IPS-18c (cell line): ENCODE results near the gene C10orf90.
"Not testable (repeated sequence)": the region's sequence is repeated elsewhere in the genome, so short reads cannot be mapped to it uniquely, and the experiment has no call there.

Experiments
- H3K4me3 ChIP-seq: 2 replicates; pipeline ENCODE4 v1.7.0; 2013; ENCODE audit warnings: low read depth, mild to moderate bottlenecking, low read length, moderate library complexity; ENCODE audit not compliant: insufficient read depth
- H3K9me3 ChIP-seq: one replicate; pipeline ENCODE4 v1.6.1; 2013; ENCODE audit warnings: mild to moderate bottlenecking, low read length, moderate library complexity; ENCODE audit not compliant: control insufficient read depth, insufficient read depth

C10orf90 gene

GRCh38 chr10:126580873-126581647 is 89.4 kb downstream of the C10orf90 start:
- Histone ChIP-seq H3K9me3 (no peaks in the 10 kb centered on the region), H3K4me3 (no peak overlapping the region)

- H3K4me3 ChIP-seq = no peak overlapping the region
- no peaks in the 10 kb centered on the region for H3K9me3 ChIP-seq
Observed at GRCh38 chr10:126576336-126576735, 94.2 kb downstream of the C10orf90 start.

- no peaks in the 10 kb centered on the region for H3K9me3 ChIP-seq
- no peak overlapping the region for H3K4me3 ChIP-seq
Observed at GRCh38 chr10:126570621-126571602, 99.6 kb downstream of the C10orf90 start.

DNA sequence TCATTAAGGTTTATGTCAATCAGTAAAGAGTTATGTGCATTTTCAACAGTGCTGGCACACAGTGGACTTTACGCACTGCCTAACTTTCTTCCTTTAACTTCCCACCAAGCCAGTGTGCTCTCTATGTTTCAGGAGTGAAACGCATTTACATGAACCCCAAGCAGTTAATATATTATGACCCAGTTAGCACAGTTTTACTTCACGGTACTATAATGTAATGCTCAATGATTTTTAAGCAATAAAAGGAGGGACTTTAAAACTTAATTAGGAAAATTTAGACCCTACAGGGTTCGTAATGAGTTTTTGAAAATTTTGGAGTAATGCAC is 100.3 kb downstream of the C10orf90 start:
- Histone ChIP-seq H3K9me3 (no peaks in the 10 kb centered on the region), H3K4me3 (no peak overlapping the region)

GRCh38 chr10:126569513-126570244 is 100.8 kb downstream of the C10orf90 start:
- H3K4me3 ChIP-seq = no peak overlapping the region

GRCh38 chr10:126568809-126569385 is 101.6 kb downstream of the C10orf90 start:
- H3K4me3 ChIP-seq = no peak overlapping the region
- H3K9me3 ChIP-seq = no peaks in the 10 kb centered on the region

More at GRCh38 chr10:126569513-126570244, 100.8 kb downstream of the C10orf90 start:
- no peaks in the 10 kb centered on the region for H3K9me3 ChIP-seq

DNA sequence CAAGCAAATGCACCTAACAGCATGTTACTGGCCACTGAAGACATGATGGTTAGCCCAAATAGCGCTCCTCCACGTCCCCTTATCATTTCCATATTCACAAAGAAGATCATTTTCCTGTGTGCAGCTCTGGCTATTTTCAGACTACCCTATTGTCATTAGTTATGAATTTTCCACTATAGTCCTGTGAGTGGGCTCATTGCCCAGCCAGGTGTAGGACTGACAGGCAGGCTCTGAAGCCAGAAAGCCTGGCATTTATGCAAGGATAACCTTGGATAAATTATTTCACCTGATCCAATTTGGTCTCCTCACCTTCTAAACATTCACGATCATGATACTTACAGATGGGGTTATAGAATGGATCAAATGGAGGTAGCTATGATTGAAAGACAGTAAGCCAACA is 104.6 kb downstream of the C10orf90 start:
- H3K9me3 ChIP-seq = no peaks in the 10 kb centered on the region
- H3K4me3 ChIP-seq = no peak overlapping the region

GRCh38 chr10:126565441-126565840 is 105.1 kb downstream of the C10orf90 start:
- Histone ChIP-seq H3K9me3 (no peaks in the 10 kb centered on the region), H3K4me3 (no peak overlapping the region)

DNA sequence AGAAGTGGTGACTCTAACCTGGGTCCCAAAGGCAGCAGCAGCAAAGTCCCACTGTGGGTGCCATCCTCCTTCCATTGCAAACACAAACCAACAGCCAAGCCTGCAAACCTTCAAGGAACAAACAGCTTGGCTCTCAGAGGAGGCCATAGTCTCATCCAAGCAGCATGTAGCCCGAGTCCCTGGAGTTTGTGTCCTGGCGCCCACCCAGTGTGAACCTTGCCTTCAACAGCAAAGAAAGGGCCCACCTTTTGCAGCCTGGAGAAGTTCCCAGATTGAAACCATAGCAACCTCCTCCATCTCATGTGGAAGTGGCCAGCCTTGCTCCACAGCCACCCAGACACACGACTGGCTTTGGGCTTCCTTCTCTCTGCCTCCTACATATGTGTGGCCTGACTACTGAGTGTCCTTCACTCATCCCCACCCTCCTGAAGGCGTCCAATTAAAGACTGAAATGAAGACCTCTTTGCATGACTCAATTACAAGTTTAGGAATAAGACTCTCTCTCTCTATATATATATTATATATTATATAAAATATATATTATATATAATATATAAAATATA is 106.1 kb downstream of the C10orf90 start:
- Histone ChIP-seq H3K9me3 (no peaks in the 10 kb centered on the region), H3K4me3 (no peak overlapping the region)

- H3K9me3 ChIP-seq = no peaks in the 10 kb centered on the region
- no peak overlapping the region for H3K4me3 ChIP-seq
Observed at GRCh38 chr10:126563361-126563760, 107.1 kb downstream of the C10orf90 start.

GRCh38 chr10:126561921-126562680 is 108.4 kb downstream of the C10orf90 start:
- Histone ChIP-seq H3K9me3 (no peaks in the 10 kb centered on the region), H3K4me3 (no peak overlapping the region; the same call in 1 of the 2 replicates)

DNA sequence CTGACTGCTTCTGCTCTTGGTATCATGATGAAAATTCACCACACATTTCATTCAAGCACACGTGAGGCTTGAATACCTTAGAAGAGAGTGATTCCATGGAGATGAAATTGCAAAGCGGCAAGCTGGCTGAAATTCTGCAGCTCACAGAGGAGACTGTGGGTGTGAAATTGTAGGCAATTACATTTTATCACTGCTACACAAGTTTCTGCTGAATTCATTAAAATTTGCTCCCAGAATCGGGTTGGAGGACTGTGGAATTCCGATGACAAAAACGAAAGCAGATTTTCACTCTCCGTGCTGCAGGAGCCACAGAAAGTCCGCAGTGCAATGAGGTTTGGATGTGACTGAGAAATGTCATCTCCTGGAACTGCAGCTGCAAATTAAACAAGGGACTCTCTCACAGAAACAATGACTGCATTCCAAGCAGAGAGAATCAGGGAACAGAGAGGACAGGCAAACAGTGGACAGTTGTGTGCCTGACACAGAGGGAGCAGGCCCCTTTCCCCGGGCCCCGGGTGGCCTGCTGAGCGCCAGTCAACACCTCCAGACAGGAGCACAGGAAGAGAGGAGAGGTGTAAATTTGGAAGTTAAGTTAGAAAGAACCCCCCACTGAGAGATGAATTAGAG is 109.1 kb downstream of the C10orf90 start:
- H3K4me3 ChIP-seq = no peak overlapping the region
- no peaks in the 10 kb centered on the region for H3K9me3 ChIP-seq

DNA sequence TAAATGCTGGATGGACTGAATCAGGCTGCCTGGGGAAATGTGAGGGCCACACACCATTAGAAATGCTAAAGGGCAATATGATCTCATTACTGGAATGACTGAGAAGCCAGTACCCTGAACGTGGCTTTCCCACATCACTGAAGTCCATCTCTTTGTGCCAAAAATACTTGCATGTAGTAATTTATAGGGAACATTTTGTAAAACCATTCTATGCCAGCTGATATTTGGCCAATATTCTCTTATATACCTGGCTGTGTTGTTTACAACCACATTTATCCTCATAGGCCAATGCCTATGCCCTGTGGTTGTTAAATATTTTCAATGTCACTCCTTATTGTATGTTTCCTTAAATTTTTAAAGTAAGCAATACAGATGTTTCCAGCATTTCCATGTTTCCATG is 111.6 kb downstream of the C10orf90 start:
- no peak overlapping the region for H3K4me3 ChIP-seq
- no peaks in the 10 kb centered on the region for H3K9me3 ChIP-seq

DNA sequence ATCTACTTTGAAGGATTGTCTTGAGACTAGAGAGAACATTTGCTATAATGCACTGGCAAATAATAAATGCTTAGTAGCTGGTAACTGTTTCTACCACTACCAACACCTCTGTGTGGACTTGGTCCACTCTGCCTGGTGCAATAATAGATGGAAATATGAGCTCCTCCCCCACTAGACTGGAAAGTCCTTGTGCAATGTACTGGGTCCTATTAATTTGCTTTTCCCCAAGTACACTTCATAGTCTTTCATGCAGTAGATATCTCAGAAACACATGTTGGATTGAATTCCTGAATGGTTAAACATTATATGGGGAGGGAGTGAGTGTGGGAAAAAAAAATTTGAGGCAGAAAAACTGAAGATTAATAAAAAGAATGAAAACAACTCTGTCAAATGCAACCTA is 119.3 kb downstream of the C10orf90 start:
- Histone ChIP-seq H3K9me3 (no peaks in the 10 kb centered on the region), H3K4me3 (no peak overlapping the region)

DNA sequence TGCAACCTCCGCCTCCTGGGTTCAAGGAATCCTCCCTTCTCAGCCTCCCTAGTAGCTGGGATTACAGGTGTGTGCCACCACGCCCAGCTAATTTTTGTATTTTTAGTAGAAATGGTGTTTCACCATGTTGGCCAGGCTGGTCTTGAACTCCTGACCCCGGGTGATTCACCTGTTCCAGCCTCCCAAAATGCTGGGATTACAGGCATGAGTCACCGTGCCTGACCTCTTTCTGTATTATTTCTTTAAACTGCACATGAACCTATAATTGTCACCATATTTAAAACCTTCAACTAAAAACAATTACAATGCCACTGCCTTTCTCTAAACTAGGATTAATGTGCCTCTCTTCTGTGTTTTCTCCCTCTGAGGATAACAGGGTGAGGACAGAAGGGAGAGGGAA is 119.9 kb downstream of the C10orf90 start:
- H3K9me3 ChIP-seq, H3K4me3 ChIP-seq: not testable (repeated sequence)

GRCh38 chr10:126549344-126549743 is 121.1 kb downstream of the C10orf90 start:
- H3K4me3 ChIP-seq = no peak overlapping the region

More at GRCh38 chr10:126549344-126549743, 121.1 kb downstream of the C10orf90 start:
- H3K9me3 ChIP-seq = no peaks in the 10 kb centered on the region
